Panc1 (cell line): Measurements from ENCODE around the gene LRCH1. TPM values are rescaled to one million over a fixed set of nuclear protein-coding genes. Genes with fewer than 3 reads are reported as not detected.

Source experiments
- ATAC-seq: fragments of 200-7000 bp; cut with Tn5 transposase; 2 replicates; pipeline ENCODE4 v1.9.1; 2020; ENCODE audit warnings: mild to moderate bottlenecking, moderate library complexity
- BruUV-seq: library from RNA; stranded (reverse); fragments of 400-500 nt; replicated peaks from 2 replicates; lab custom pipeline; 2021; lab: Mats Ljungman, UMichigan
- CTCF ChIA-PET: fragments of 300-600 bp; sonication (Branson Sonifier 250); formaldehyde crosslinking; loops from one replicate; lab custom pipeline; 2022; ENCODE audit warnings: antibody characterized with exemption; lab: Charles Lee
- POLR2A ChIA-PET: fragments of 300-600 bp; sonication (Branson Sonifier 250); formaldehyde crosslinking; loops from one replicate; lab custom pipeline; 2022; ENCODE audit warnings: antibody characterized with exemption; lab: Charles Lee
- DNase-seq: peaks from one replicate; pipeline ENCODE4 v3.0.0-alpha.2; 2010; ENCODE audit warnings: low read depth, low spot score
- H3K27ac ChIP-seq: 2 replicates; pipeline ENCODE4 v1.5.1; 2011; ENCODE audit warnings: mild to moderate bottlenecking, low read length, inconsistent platforms
- H3K27me3 ChIP-seq: fragments of 200-500 bp; sonication (Bioruptor generic); 2 replicates; pipeline ENCODE4 v1.6.0; 2014; ENCODE audit warnings: low read length, inconsistent platforms; ENCODE audit not compliant: control insufficient read depth, insufficient read depth
- H3K36me3 ChIP-seq: fragments of 200-500 bp; sonication (Bioruptor generic); 2 replicates; pipeline ENCODE4 v1.5.1; 2014; ENCODE audit warnings: inconsistent platforms, mild to moderate bottlenecking, low read length, moderate library complexity; ENCODE audit not compliant: control insufficient read depth, insufficient read depth
- H3K4me1 ChIP-seq: 2 replicates; pipeline ENCODE4 v1.5.1; 2011; ENCODE audit warnings: inconsistent platforms, mild to moderate bottlenecking, low read length, moderate library complexity; ENCODE audit not compliant: control insufficient read depth, insufficient read depth
- H3K4me3 ChIP-seq, 2 experiments: 2 replicates each; pipeline ENCODE4 v1.5.1; 2011 to 2012; ENCODE audit warnings: low read depth in 2 of 2, low read length in 2 of 2, mild to moderate bottlenecking in 2 of 2, inconsistent platforms in 1 of 2, moderate library complexity in 1 of 2
- H3K9me3 ChIP-seq: fragments of 200-500 bp; sonication (Bioruptor generic); 2 replicates; pipeline ENCODE4 v1.5.1; 2014; ENCODE audit warnings: low read depth, mild to moderate bottlenecking, inconsistent platforms, low read length, moderate library complexity; ENCODE audit not compliant: control insufficient read depth, insufficient read depth
- CTCF ChIP-seq: fragments of 450-650 bp; IDR thresholded peaks from 2 replicates; pipeline ENCODE4 v1.5.1; 2017; ENCODE audit warnings: mild to moderate bottlenecking
- POLR2AphosphoS5 ChIP-seq: IDR thresholded peaks from 2 replicates; pipeline ENCODE4 v1.6.1; 2012; ENCODE audit warnings: mild to moderate bottlenecking, low read depth, low read length, moderate library complexity
- REST ChIP-seq, 2 experiments: IDR thresholded peaks; 2 replicates each; pipeline ENCODE4 v1.6.1; 2011 to 2012; ENCODE audit warnings: low read depth in 2 of 2, control low read depth in 1 of 2, low read length in 1 of 2, mild to moderate bottlenecking in 1 of 2, moderate library complexity in 1 of 2; ENCODE audit not compliant: insufficient read depth in 1 of 2
- SIN3A ChIP-seq: IDR thresholded peaks from 2 replicates; pipeline ENCODE4 v1.6.1; 2012; ENCODE audit warnings: low read depth, mild to moderate bottlenecking, low read length, moderate library complexity, borderline replicate concordance; ENCODE audit not compliant: insufficient read depth
- TCF7L2 ChIP-seq: IDR thresholded peaks from 2 replicates; pipeline ENCODE4 v1.6.1; 2011; ENCODE audit warnings: mild to moderate bottlenecking, low read depth, low read length, inconsistent platforms
- in situ Hi-C: cut with HindIII; loops from 2 replicates; pipeline ENCODE4 v1.10.0; 2016; ENCODE audit warnings: low sequenced_read_pairs, low pct_unique_long_range_greater_than_20kb
- intact Hi-C: fragments of 100-400 bp; cut with micrococcal nuclease; formaldehyde crosslinking; loops from one replicate; pipeline ENCODE4 v1.10.0; 2022; ENCODE audit not compliant: unreplicated experiment
- total RNA-seq: library from RNA; stranded (reverse); gene quantifications from one replicate; pipeline ENCODE4 v1.2.1, GENCODE V29; 2021; ENCODE audit not compliant: unreplicated experiment

Gene LRCH1
- total RNA-seq, 1 experiment from 2014 or later, result 7.9 TPM

GRCh38 chr13:46688306-46688705, 135.3 kb downstream of the LRCH1 start:
- intact Hi-C loops (no loop called here), in situ Hi-C loops (no loop called here)
- no peak for TF ChIP-seq CTCF
- no peak for TF ChIP-seq TCF7L2
- H3K36me3 ChIP-seq, result no peaks in the 10 kb centered on the region; the same call in 1 of the 2 replicates
- H3K4me3 ChIP-seq, result no peak overlapping the region
- H3K27ac ChIP-seq, result no peak overlapping the region
- no TSS peak for BruUV-seq
- DNase-seq (no peak), ATAC-seq (no peak)
- CTCF ChIA-PET, result no interaction called here
- POLR2A ChIA-PET, result no interaction called here
- no peaks in the 10 kb centered on the region for H3K9me3 ChIP-seq
- H3K4me1 ChIP-seq, result no peaks in the 10 kb centered on the region
- no peaks in the 10 kb centered on the region for H3K27me3 ChIP-seq

GRCh38 chr13:46698014-46698413, 145.0 kb downstream of the LRCH1 start:
- no TSS peak for BruUV-seq
- H3K4me3 ChIP-seq, result no peak overlapping the region
- H3K4me1 ChIP-seq, result no peaks in the 10 kb centered on the region
- in situ Hi-C loops (no loop called here), intact Hi-C loops (no loop called here)
- CTCF ChIA-PET, result no interaction called here
- no peak overlapping the region for H3K27ac ChIP-seq
- ATAC-seq (no peak), DNase-seq (no peak)
- no peaks in the 10 kb centered on the region for H3K27me3 ChIP-seq
- no peak for TF ChIP-seq TCF7L2
- no peak for TF ChIP-seq CTCF
- TF ChIP-seq REST (IDR thresholded peaks at IDR 0.05; ENCODE audit: insufficient read depth in 1 of 2, low read depth in 2 of 2, low read length in 1 of 2), result no peak
- TF ChIP-seq SIN3A, result no peak
- TF ChIP-seq POLR2AphosphoS5, result no peak
- no peaks in the 10 kb centered on the region for H3K9me3 ChIP-seq
- POLR2A ChIA-PET, result no interaction called here
- no peaks in the 10 kb centered on the region; the same call in none of the 2 replicates for H3K36me3 ChIP-seq
